A549 (cell line): Measurements from ENCODE around the gene SHD. TPM values are rescaled to one million over a fixed set of nuclear protein-coding genes. Genes with fewer than 3 reads are reported as not detected.

Experiments
- ATAC-seq, 2 experiments: fragments of 200-7000 bp in 1 of 2; fragments of >200 bp in 1 of 2; cut with Nextera tagmentation in 1 of 2; cut with Tn5 transposase in 1 of 2; 3 replicates each; pipeline versions ENCODE4 v1.8.0 to v1.9.1; 2018 to 2020; ENCODE audit warnings: mild to moderate bottlenecking in 1 of 2, moderate library complexity in 1 of 2
- CTCF ChIA-PET: fragments of 300-600 bp; sonication (Branson Sonifier 250); formaldehyde crosslinking; extraction: SDS; loops from one replicate; lab custom pipeline; 2021; ENCODE audit warnings: antibody characterized with exemption, inconsistent platforms; lab: Yijun Ruan, JAX
- POLR2A ChIA-PET: fragments of 350-600 bp; formaldehyde crosslinking; extraction: SDS; loops from one replicate; lab custom pipeline; 2021; ENCODE audit warnings: antibody characterized with exemption, inconsistent platforms; lab: Yijun Ruan, JAX
- DNase-seq, 2 experiments: peaks; one replicate each; pipeline versions ENCODE4 v3.0.0 to v3.0.0-alpha.2; 2011 to 2016; ENCODE audit warnings: low read depth in 1 of 2, low spot score in 1 of 2
- FAIRE-seq: peaks from 2 replicates; lab custom pipeline; 2011; peaks lifted over from hg19 to GRCh38; lab: Jason Lieb, UNC
- H3K27ac ChIP-seq, 2 experiments: fragments of >200 bp; sonication (Bioruptor Twin); formaldehyde crosslinking; 3 replicates each; pipeline ENCODE4 v1.5.1; 2016 to 2017
- H3K4me1 ChIP-seq: fragments of >200 bp; sonication (Bioruptor Twin); formaldehyde crosslinking; 3 replicates; pipeline ENCODE4 v1.6.1; 2016
- H3K4me2 ChIP-seq: fragments of >200 bp; sonication (Bioruptor Twin); formaldehyde crosslinking; 3 replicates; pipeline ENCODE4 v1.6.1; 2016
- H3K4me3 ChIP-seq: fragments of >200 bp; sonication (Bioruptor Twin); formaldehyde crosslinking; 3 replicates; pipeline ENCODE4 v1.5.1; 2016
- H3K9me3 ChIP-seq: fragments of >200 bp; sonication (Bioruptor Twin); formaldehyde crosslinking; 3 replicates; pipeline ENCODE4 v1.6.1; 2016
- BHLHE40 ChIP-seq: IDR thresholded peaks from 2 replicates; pipeline ENCODE4 v1.6.1; 2012; ENCODE audit warnings: low read depth, low read length, inconsistent platforms
- CHD2 ChIP-seq: fragments of 150-350 bp; IDR thresholded peaks from 2 replicates; pipeline ENCODE4 v1.6.1; 2014; ENCODE audit warnings: low read length; ENCODE audit not compliant: partially characterized antibody
- CHD4 ChIP-seq: fragments of 200-600 bp; sonication (generic); IDR thresholded peaks from 2 replicates; pipeline ENCODE4 v1.6.1; 2016; ENCODE audit warnings: antibody characterized with exemption, mild to moderate bottlenecking, borderline replicate concordance
- EHF ChIP-seq: fragments of 250-450 bp; sonication (Bioruptor Pico); IDR thresholded peaks from 2 replicates; pipeline ENCODE4 v1.5.0; 2020; ENCODE audit warnings: mild to moderate bottlenecking
- EHMT2 ChIP-seq: fragments of 200-600 bp; sonication (generic); IDR thresholded peaks from 2 replicates; pipeline ENCODE4 v1.6.1; 2016; ENCODE audit warnings: antibody characterized with exemption, low read depth, mild to moderate bottlenecking, moderate library complexity
- EP300 ChIP-seq, 2 experiments: fragments of >200 bp; sonication (Bioruptor Twin); formaldehyde crosslinking; IDR thresholded peaks; 2 replicates in 1 of 2; 3 replicates in 1 of 2; pipeline ENCODE4 v1.6.1; 2016 to 2017
- HMGXB4 ChIP-seq: fragments of 250-450 bp; sonication (Bioruptor Pico); IDR thresholded peaks from 2 replicates; pipeline ENCODE4 v1.5.0; 2021; ENCODE audit warnings: mild to moderate bottlenecking, moderate library complexity, borderline replicate concordance
- HOXB5 ChIP-seq: fragments of 250-450 bp; sonication (Bioruptor Pico); IDR thresholded peaks from 2 replicates; pipeline ENCODE4 v1.5.0; 2020; ENCODE audit warnings: mild to moderate bottlenecking, moderate library complexity
- JUN ChIP-seq, 2 experiments: fragments of >200 bp; sonication (Bioruptor Twin); formaldehyde crosslinking; IDR thresholded peaks; 2 replicates in 1 of 2; 3 replicates in 1 of 2; pipeline ENCODE4 v1.6.1; 2016 to 2017
- KDM1A ChIP-seq: fragments of 200-600 bp; sonication (generic); IDR thresholded peaks from 2 replicates; pipeline ENCODE4 v1.6.1; 2016; ENCODE audit warnings: low read depth, mild to moderate bottlenecking
- MAX ChIP-seq: IDR thresholded peaks from 2 replicates; pipeline ENCODE4 v1.6.1; 2012
- MAZ ChIP-seq: fragments of 150-350 bp; IDR thresholded peaks from 2 replicates; pipeline ENCODE4 v1.6.1; 2014; ENCODE audit warnings: antibody characterized with exemption, low read depth, low read length, borderline replicate concordance
- NFE2L2 ChIP-seq: fragments of 150-350 bp; conservative IDR thresholded peaks from 2 replicates; pipeline ENCODE4 v1.6.1; 2014; ENCODE audit warnings: low read length
- NR3C1 ChIP-seq: fragments of >200 bp; sonication (Bioruptor Twin); formaldehyde crosslinking; IDR thresholded peaks from 3 replicates; pipeline ENCODE4 v1.6.1; 2017
- PBX3 ChIP-seq: IDR thresholded peaks from 2 replicates; pipeline ENCODE4 v1.6.1; 2012
- RARB ChIP-seq: fragments of 250-450 bp; sonication (Bioruptor Pico); IDR thresholded peaks from 2 replicates; pipeline ENCODE4 v1.8.0; 2021; ENCODE audit warnings: mild to moderate bottlenecking, moderate library complexity
- RCOR1 ChIP-seq: fragments of 150-350 bp; IDR thresholded peaks from 2 replicates; pipeline ENCODE4 v1.6.1; 2014; ENCODE audit warnings: antibody characterized with exemption, low read length, low read depth
- SREBF2 ChIP-seq: fragments of 450-650 bp; IDR thresholded peaks from 2 replicates; pipeline ENCODE4 v1.6.1; 2014; ENCODE audit warnings: mild to moderate bottlenecking, moderate library complexity
- TFCP2L1 ChIP-seq: fragments of 250-450 bp; sonication (Bioruptor Pico); IDR thresholded peaks from 2 replicates; pipeline ENCODE4 v1.5.0; 2021; ENCODE audit warnings: mild to moderate bottlenecking
- TP53 ChIP-seq: fragments of 250-450 bp; sonication (Bioruptor Pico); IDR thresholded peaks from 2 replicates; pipeline ENCODE4 v1.5.0; 2021; ENCODE audit warnings: mild to moderate bottlenecking, moderate library complexity
- ZC3H11A ChIP-seq: fragments of 450-650 bp; IDR thresholded peaks from 2 replicates; pipeline ENCODE4 v1.6.1; 2014; ENCODE audit warnings: antibody characterized with exemption, mild to moderate bottlenecking
- ZFP36 ChIP-seq: fragments of 450-650 bp; IDR thresholded peaks from 2 replicates; pipeline ENCODE4 v1.6.1; 2014; ENCODE audit warnings: borderline replicate concordance; ENCODE audit not compliant: partially characterized antibody
- ZSCAN20 ChIP-seq: fragments of 250-450 bp; sonication (Bioruptor Pico); IDR thresholded peaks from 2 replicates; pipeline ENCODE4 v1.8.0; 2022; ENCODE audit warnings: mild to moderate bottlenecking, moderate library complexity
- WGBS: methylation state at CpG from one replicate; pipeline ENCODE4 v1.1.6; 2017; ENCODE audit errors: missing lambda C conversion rate; 5-methylcytosine and 5-hydroxymethylcytosine counted together
- polyA plus RNA-seq, 4 experiments: library from polyadenylated mRNA; depleted of rRNA in 3 of 4; stranded (reverse); fragments of >200 nt; fragmentation: RNase III in 1 of 4; extraction: RNeasy Plus Mini Kit Qiagen cat#74134 plus additional on column Dnase treatment in 1 of 4; gene quantifications; 2 replicates in 3 of 4; 3 replicates in 1 of 4; pipeline ENCODE4 v1.2.3, GENCODE V29; 2011 to 2017
- TF ChIP-seq, protein P1 (sequence below): fragments of 200-600 bp; sonication (generic); IDR thresholded peaks from 2 replicates; pipeline ENCODE4 v1.6.1; 2016; ENCODE audit warnings: antibody characterized with exemption, mild to moderate bottlenecking, moderate library complexity
- TF ChIP-seq, protein P2 (sequence below): fragments of >200 bp; sonication (Bioruptor Twin); formaldehyde crosslinking; IDR thresholded peaks from 3 replicates; pipeline ENCODE4 v1.6.1; 2016
- TF ChIP-seq, protein P3 (sequence below): fragments of >200 bp; sonication (Bioruptor Twin); formaldehyde crosslinking; IDR thresholded peaks from 3 replicates; pipeline ENCODE4 v1.5.1; 2016

SHD gene
- polyA plus RNA-seq, 2 of the 4 experiments (the other 2 are of a cell fraction): 0.08 TPM; not detected in 1

GRCh38 chr19:4232614-4233281, 46.3 kb upstream of the SHD start:
- DNase-seq: no peak
- ChIA-PET POLR2A (no interaction called here), CTCF (interaction anchor here (0.7 to 3.9 kb wide), 11 partner anchors 10 to 232 kb away, joined by 3 to 35 read pairs (median 6); partner anchors contain the start of genes SH3GL1 and YJU2)
- TF ChIP-seq EHMT2: no peak
- no peak for TF ChIP-seq ZFP36
- no peak for TF ChIP-seq RCOR1
- TF ChIP-seq MAX: no peak
- no peak for TF ChIP-seq NR3C1
- no peak for TF ChIP-seq TP53 (CRISPR knock-in tag)
- TF ChIP-seq MAZ: no peak
- no peak for TF ChIP-seq ZSCAN20 (CRISPR knock-in tag)
- no peak for TF ChIP-seq HOXB5 (CRISPR knock-in tag)
- peaks cover 14% of the 10 kb centered on the region for H3K4me1 ChIP-seq
- 32% methylated on average over 5 of the region's 21 CpGs for WGBS
- peak overlapping the region in 1 of 2 experiments; percentile 68; a peak in 3 of 6 replicates for H3K27ac ChIP-seq
- no peak overlapping the region for H3K4me3 ChIP-seq
- H3K4me2 ChIP-seq: peak overlapping the region; percentile 46
- no peak for FAIRE-seq
- H3K9me3 ChIP-seq: no peaks in the 10 kb centered on the region
- ATAC-seq: peak; percentile 39 to 58; a peak in 4 of 6 replicates

DNA sequence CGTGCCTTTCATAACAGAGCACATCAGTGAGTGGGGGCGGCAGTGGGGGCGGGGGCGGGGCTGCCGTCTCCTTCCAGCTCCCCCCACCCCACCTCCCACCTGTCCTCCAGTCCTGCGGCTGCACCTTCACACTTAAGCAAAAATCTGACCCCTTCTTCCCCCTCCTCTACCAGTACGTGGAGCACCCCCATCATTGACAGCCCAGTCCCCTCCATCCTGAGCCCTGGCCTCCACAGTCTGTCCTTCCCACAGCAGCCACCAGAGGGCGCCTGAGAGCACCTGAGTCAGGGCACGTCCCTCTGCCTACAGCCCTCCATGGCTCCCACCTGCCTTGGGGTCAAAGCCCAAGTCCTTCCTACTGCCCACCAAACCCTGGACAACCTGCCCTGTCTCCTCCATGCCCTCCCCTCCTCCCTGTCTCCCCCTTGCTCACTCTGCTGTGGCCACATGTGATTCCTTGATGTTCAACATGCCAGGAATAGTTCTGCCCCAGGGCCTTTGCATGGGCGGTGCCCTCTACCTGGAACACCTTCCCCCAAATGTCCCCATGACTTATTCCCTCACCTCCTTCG, 45.7 kb upstream of the SHD start:
- CTCF ChIA-PET: interaction anchor here (0.7 to 3.9 kb wide), 11 partner anchors 9 to 233 kb away, joined by 3 to 35 read pairs (median 6); partner anchors contain the start of gene YJU2
- H3K4me3 ChIP-seq: no peak overlapping the region
- peak overlapping the region; percentile 46 for H3K4me2 ChIP-seq
- ATAC-seq (peak; percentile 58 to 80), DNase-seq (peak in 1 of 2 experiments; percentile 49), FAIRE-seq (no peak)
- 25% methylated on average over 9 of the region's 11 CpGs for WGBS
- H3K27ac ChIP-seq: peak overlapping the region in 1 of 2 experiments; percentile 68; a peak in 3 of 6 replicates
- H3K4me1 ChIP-seq: peaks cover 13% of the 10 kb centered on the region
- POLR2A ChIA-PET: no interaction called here
- no peaks in the 10 kb centered on the region for H3K9me3 ChIP-seq
- TF ChIP-seq SREBF2: no peak
- TF ChIP-seq, protein P1, sequence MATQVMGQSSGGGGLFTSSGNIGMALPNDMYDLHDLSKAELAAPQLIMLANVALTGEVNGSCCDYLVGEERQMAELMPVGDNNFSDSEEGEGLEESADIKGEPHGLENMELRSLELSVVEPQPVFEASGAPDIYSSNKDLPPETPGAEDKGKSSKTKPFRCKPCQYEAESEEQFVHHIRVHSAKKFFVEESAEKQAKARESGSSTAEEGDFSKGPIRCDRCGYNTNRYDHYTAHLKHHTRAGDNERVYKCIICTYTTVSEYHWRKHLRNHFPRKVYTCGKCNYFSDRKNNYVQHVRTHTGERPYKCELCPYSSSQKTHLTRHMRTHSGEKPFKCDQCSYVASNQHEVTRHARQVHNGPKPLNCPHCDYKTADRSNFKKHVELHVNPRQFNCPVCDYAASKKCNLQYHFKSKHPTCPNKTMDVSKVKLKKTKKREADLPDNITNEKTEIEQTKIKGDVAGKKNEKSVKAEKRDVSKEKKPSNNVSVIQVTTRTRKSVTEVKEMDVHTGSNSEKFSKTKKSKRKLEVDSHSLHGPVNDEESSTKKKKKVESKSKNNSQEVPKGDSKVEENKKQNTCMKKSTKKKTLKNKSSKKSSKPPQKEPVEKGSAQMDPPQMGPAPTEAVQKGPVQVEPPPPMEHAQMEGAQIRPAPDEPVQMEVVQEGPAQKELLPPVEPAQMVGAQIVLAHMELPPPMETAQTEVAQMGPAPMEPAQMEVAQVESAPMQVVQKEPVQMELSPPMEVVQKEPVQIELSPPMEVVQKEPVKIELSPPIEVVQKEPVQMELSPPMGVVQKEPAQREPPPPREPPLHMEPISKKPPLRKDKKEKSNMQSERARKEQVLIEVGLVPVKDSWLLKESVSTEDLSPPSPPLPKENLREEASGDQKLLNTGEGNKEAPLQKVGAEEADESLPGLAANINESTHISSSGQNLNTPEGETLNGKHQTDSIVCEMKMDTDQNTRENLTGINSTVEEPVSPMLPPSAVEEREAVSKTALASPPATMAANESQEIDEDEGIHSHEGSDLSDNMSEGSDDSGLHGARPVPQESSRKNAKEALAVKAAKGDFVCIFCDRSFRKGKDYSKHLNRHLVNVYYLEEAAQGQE: no peak
- no peak for TF ChIP-seq ZSCAN20 (CRISPR knock-in tag)
- TF ChIP-seq RARB (CRISPR knock-in tag): no peak
- TF ChIP-seq PBX3: no peak
- TF ChIP-seq MAZ: no peak
- no peak for TF ChIP-seq HOXB5 (CRISPR knock-in tag)
- TF ChIP-seq NFE2L2: no peak
- peak; percentile 86; the same call in 1 of the 2 replicates for TF ChIP-seq KDM1A
- no peak for TF ChIP-seq EP300 (IDR thresholded peaks at IDR 0.05)
- no peak for TF ChIP-seq HMGXB4
- no peak for TF ChIP-seq JUN (IDR thresholded peaks at IDR 0.05)
- TF ChIP-seq BHLHE40: no peak
- no peak for TF ChIP-seq EHF (CRISPR knock-in tag)
- TF ChIP-seq, protein P2, sequence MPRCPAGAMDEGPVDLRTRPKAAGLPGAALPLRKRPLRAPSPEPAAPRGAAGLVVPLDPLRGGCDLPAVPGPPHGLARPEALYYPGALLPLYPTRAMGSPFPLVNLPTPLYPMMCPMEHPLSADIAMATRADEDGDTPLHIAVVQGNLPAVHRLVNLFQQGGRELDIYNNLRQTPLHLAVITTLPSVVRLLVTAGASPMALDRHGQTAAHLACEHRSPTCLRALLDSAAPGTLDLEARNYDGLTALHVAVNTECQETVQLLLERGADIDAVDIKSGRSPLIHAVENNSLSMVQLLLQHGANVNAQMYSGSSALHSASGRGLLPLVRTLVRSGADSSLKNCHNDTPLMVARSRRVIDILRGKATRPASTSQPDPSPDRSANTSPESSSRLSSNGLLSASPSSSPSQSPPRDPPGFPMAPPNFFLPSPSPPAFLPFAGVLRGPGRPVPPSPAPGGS: no peak
- no peak for TF ChIP-seq TP53 (CRISPR knock-in tag)
- TF ChIP-seq CHD4: no peak
- TF ChIP-seq ZFP36: peak; percentile 98
- no peak for TF ChIP-seq TFCP2L1 (CRISPR knock-in tag)
- no peak for TF ChIP-seq CHD2
- TF ChIP-seq, protein P3, sequence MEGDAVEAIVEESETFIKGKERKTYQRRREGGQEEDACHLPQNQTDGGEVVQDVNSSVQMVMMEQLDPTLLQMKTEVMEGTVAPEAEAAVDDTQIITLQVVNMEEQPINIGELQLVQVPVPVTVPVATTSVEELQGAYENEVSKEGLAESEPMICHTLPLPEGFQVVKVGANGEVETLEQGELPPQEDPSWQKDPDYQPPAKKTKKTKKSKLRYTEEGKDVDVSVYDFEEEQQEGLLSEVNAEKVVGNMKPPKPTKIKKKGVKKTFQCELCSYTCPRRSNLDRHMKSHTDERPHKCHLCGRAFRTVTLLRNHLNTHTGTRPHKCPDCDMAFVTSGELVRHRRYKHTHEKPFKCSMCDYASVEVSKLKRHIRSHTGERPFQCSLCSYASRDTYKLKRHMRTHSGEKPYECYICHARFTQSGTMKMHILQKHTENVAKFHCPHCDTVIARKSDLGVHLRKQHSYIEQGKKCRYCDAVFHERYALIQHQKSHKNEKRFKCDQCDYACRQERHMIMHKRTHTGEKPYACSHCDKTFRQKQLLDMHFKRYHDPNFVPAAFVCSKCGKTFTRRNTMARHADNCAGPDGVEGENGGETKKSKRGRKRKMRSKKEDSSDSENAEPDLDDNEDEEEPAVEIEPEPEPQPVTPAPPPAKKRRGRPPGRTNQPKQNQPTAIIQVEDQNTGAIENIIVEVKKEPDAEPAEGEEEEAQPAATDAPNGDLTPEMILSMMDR: peak; percentile 56
- TF ChIP-seq ZC3H11A: no peak
